Measurements from ENCODE around the gene MRPL50.

MRPL50 gene

GRCh38 chr9:101417977-101418376 lies 19.6 kb upstream of the MRPL50 start:
- DNase-seq (ENCODE audit: extremely low read depth, low read depth) = no peak
- TF ChIP-seq, protein P1, sequence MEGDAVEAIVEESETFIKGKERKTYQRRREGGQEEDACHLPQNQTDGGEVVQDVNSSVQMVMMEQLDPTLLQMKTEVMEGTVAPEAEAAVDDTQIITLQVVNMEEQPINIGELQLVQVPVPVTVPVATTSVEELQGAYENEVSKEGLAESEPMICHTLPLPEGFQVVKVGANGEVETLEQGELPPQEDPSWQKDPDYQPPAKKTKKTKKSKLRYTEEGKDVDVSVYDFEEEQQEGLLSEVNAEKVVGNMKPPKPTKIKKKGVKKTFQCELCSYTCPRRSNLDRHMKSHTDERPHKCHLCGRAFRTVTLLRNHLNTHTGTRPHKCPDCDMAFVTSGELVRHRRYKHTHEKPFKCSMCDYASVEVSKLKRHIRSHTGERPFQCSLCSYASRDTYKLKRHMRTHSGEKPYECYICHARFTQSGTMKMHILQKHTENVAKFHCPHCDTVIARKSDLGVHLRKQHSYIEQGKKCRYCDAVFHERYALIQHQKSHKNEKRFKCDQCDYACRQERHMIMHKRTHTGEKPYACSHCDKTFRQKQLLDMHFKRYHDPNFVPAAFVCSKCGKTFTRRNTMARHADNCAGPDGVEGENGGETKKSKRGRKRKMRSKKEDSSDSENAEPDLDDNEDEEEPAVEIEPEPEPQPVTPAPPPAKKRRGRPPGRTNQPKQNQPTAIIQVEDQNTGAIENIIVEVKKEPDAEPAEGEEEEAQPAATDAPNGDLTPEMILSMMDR (IDR thresholded peaks at IDR 0.05; ENCODE audit: low read depth, low read length) = no peak

- TF ChIP-seq, protein P1 (IDR thresholded peaks at IDR 0.05; ENCODE audit: low read depth, low read length) = no peak
- DNase-seq (ENCODE audit: extremely low read depth, low read depth) = no peak
Measured at GRCh38 chr9:101417389-101417788, 19.0 kb upstream of the MRPL50 start.

GRCh38 chr9:101415578-101415977 lies 17.2 kb upstream of the MRPL50 start:
- TF ChIP-seq, protein P1 (IDR thresholded peaks at IDR 0.05; ENCODE audit: low read depth, low read length) = no peak
- DNase-seq (ENCODE audit: extremely low read depth, low read depth) = no peak

DNA sequence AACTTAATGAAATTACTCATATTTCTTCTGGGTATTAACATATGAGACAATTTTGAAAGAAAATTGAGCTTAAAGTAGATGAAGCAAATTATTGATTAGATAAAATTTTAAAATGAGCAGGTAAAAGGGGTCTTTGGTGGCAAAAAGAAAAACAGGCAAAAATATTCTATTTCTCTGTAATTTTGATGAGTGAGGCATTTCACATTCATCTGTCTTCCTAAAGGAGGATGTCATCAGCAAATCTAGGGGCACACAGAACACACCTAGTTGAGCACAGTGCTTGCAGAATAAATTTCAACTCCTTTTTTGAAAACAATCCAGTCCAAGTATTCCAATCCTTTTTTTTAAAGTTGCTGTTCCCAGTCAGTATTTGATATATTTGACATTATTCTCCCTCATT lies 16.4 kb upstream of the MRPL50 start:
- no peak for DNase-seq (ENCODE audit: extremely low read depth, low read depth)
- TF ChIP-seq, protein P1 (IDR thresholded peaks at IDR 0.05; ENCODE audit: low read depth, low read length) = no peak

- TF ChIP-seq, protein P1 (IDR thresholded peaks at IDR 0.05; ENCODE audit: low read depth, low read length) = no peak
- DNase-seq (ENCODE audit: extremely low read depth, low read depth) = no peak
Measured at GRCh38 chr9:101409079-101409477, 10.7 kb upstream of the MRPL50 start.

- TF ChIP-seq, protein P1 (IDR thresholded peaks at IDR 0.05; ENCODE audit: low read depth, low read length) = no peak
- DNase-seq (ENCODE audit: extremely low read depth, low read depth) = no peak
Measured at GRCh38 chr9:101408374-101409078, 10.1 kb upstream of the MRPL50 start.

GRCh38 chr9:101403516-101404285 lies 5.3 kb upstream of the MRPL50 start:
- no peak for DNase-seq (ENCODE audit: extremely low read depth, low read depth)
- TF ChIP-seq, protein P1 (IDR thresholded peaks at IDR 0.05; ENCODE audit: low read depth, low read length) = no peak
